ENCODE measurements around the gene VSTM4.

The VSTM4 gene

GRCh38 chr10:49050906-49051305 lies 64.4 kb downstream of the VSTM4 start:
- in situ Hi-C loops (cut with MboI; ENCODE audit: low sequenced_read_pairs): no loop called here

GRCh38 chr10:49050366-49050765 lies 65.0 kb downstream of the VSTM4 start:
- in situ Hi-C loops (cut with MboI; ENCODE audit: low sequenced_read_pairs): no loop called here

DNA sequence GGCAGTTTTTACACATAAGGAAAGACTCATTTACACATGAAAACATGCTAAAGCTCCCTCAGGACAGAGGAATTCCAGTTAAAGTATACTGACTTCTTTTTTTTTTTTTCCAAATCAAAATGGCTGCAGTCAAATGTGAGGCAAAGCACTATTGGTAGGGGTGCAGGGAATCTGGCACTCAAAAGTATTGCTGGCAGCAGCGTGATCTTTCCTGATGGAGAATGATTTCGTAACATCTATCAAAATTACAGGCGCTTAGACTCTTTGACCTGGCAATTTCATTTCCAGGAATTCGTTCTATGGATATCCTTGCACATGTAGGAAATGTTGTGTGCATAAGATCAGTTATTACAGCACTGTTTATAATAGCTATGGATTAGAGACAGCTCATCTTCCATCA lies 65.7 kb downstream of the VSTM4 start:
- in situ Hi-C loops (cut with MboI; ENCODE audit: low sequenced_read_pairs): no loop called here

DNA sequence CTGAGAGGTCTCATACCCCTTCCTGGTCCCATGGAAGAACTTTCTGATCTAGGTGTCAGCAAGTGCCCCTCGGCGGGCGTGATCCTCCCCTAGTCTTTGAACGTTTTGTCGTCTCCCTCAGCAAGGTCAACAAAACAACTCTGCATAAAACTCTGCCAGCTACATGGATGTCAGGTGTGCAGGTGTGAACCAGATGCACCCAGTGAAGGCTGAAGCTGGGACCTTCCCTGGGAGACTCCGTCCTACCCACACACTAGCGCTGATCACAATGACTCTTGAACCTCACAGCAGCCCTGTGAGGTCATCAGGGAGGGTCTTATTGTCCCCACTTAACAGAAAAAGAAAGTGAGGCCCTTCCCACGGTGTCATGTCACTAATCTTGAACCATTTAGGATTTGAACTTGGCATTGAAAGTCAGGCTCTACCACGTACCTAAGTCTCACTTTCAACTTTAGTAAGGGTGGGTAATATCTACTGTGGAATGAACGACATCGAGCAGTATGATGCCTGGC lies 68.1 kb downstream of the VSTM4 start:
- in situ Hi-C loops (cut with MboI; ENCODE audit: low sequenced_read_pairs): no loop called here

- in situ Hi-C loops (cut with MboI; ENCODE audit: low sequenced_read_pairs): no loop called here
Observed at GRCh38 chr10:49044293-49045193, 70.8 kb downstream of the VSTM4 start.

DNA sequence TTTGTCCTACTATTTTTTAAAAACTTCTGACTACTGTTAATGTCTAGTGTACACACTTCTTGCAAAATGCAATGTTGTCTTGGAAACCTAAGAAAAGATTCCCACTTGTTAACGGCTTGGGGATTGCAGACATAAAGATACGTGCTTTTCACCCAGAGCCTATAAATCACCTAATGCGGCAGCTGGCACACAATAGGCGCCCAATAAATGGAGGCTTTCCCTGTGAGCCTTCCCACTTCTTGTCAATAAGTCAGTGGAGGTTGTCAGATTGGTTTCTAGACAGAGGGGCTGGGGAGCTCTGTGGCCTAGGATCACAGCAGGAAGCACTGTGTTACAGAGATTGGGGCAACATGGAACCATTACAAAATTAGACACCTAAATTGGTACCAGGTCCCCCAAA lies 74.7 kb downstream of the VSTM4 start:
- in situ Hi-C loops (cut with MboI; ENCODE audit: low sequenced_read_pairs): no loop called here

DNA sequence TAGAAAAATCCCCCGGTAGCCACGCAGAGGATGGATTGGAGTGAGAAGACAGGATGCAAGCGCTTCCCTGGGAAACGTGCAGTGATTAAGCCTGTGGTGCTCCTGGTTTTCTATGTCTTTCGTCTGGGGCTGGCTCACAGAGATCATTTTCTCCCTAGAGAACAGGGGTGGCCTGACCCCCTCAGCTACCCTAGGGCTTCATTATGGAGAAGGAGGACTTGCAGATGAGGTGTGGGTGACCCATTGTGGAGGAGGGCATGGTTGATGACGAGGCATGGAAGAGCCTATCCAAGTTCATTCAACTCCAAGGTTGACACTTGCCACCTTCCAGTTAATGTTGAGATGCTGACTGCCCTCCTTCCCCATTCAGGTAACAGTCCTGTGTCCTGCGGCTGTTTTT lies 75.9 kb downstream of the VSTM4 start:
- in situ Hi-C loops (cut with MboI; ENCODE audit: low sequenced_read_pairs): no loop called here

DNA sequence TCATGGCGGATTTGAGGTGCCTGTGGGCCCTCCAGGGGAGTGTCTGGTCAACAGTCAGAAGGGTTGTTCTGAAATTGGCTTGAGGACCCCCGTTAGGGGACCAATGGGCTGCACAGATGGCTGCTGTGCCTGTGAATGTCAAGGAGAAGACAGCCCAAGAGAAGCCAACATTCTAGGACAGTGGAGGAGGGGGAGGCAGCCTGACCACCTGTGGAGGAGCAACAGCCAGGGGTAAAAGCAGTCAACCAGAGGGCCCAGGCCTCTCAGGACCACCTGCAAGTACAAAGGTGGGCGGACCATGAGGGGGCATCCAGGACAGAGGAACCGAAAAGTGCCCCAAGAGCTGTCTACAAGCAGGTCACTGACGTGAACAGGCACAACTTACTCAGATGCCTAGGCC lies 76.6 kb downstream of the VSTM4 start:
- in situ Hi-C loops (cut with MboI; ENCODE audit: low sequenced_read_pairs): no loop called here

GRCh38 chr10:49037187-49037586 lies 78.1 kb downstream of the VSTM4 start:
- in situ Hi-C loops (cut with MboI; ENCODE audit: low sequenced_read_pairs): no loop called here

DNA sequence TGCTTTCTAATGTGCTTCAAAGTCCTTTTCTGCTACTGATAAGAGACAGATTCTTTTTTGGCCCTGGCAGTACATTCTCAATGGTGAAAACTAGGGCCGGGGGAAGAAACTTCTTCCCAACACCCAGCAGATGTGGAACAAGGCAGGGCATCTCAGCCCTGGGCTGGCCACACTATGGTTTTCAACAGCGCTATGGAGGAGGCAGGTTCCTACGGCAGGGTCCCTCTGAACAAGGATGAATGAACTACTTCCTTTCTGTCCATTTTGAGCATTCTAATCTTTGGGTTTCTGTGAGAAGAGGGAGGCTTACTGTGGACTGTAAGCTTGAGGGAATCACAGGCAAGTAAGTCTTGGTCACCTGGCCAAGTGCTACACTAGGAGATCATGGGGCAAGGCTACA lies 78.7 kb downstream of the VSTM4 start:
- in situ Hi-C loops (cut with MboI; ENCODE audit: low sequenced_read_pairs): no loop called here

- in situ Hi-C loops (cut with MboI; ENCODE audit: low sequenced_read_pairs): no loop called here
Observed at GRCh38 chr10:49035920-49036319, 79.4 kb downstream of the VSTM4 start.

- in situ Hi-C loops (cut with MboI; ENCODE audit: low sequenced_read_pairs): no loop called here
Observed at GRCh38 chr10:49034925-49035324, 80.4 kb downstream of the VSTM4 start.

- in situ Hi-C loops (cut with MboI; ENCODE audit: low sequenced_read_pairs): no loop called here
Observed at GRCh38 chr10:49033939-49034338, 81.4 kb downstream of the VSTM4 start.

DNA sequence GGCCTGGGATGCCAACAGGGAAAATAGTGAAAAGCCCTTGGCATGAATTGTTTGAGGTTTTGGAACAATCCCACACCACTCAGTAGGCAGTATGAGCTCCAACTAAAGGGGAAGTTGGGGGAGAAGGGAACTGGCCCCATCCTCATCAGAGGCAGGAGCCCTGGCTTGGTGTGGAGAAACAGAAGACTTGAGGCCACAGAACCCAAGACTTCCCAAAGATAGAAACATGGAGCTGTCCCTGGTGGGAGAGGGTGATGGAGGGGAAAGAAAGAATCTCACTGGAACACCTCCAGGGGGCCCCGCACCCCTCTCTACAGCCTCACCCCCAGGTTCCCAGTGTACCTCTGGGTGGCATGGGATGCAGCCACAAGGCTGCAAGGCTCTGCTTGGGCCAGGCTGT lies 85.7 kb downstream of the VSTM4 start:
- in situ Hi-C loops (cut with MboI; ENCODE audit: low sequenced_read_pairs): no loop called here

GRCh38 chr10:49028639-49029038 lies 86.7 kb downstream of the VSTM4 start:
- in situ Hi-C loops (cut with MboI; ENCODE audit: low sequenced_read_pairs): no loop called here

GRCh38 chr10:49025347-49025983 lies 89.9 kb downstream of the VSTM4 start:
- in situ Hi-C loops (cut with MboI; ENCODE audit: low sequenced_read_pairs): no loop called here

GRCh38 chr10:49024484-49024883 lies 90.8 kb downstream of the VSTM4 start:
- in situ Hi-C loops (cut with MboI; ENCODE audit: low sequenced_read_pairs): no loop called here

- in situ Hi-C loops (cut with MboI; ENCODE audit: low sequenced_read_pairs): no loop called here
Observed at GRCh38 chr10:49023752-49024151, 91.6 kb downstream of the VSTM4 start.

GRCh38 chr10:49023071-49023470 lies 92.3 kb downstream of the VSTM4 start:
- in situ Hi-C loops (cut with MboI; ENCODE audit: low sequenced_read_pairs): no loop called here

DNA sequence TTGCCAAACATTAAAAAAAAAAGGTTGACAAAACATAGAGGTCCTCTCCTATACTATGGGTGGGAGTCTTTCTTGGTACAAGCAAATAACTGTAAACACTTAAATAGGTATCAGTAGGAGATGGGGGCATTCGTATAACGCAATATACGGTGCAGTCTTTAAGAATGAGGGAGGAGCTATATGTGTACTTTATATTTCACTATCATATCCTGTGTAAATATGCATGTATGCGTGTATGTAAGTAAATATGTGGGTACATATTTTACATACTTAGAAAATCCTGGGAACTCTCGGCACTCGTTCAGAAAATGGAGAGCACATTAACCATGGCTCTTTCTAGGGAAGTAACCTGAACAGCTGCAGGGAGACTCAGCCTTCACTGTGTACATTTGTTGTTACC lies 93.6 kb downstream of the VSTM4 start:
- in situ Hi-C loops (cut with MboI; ENCODE audit: low sequenced_read_pairs): no loop called here

DNA sequence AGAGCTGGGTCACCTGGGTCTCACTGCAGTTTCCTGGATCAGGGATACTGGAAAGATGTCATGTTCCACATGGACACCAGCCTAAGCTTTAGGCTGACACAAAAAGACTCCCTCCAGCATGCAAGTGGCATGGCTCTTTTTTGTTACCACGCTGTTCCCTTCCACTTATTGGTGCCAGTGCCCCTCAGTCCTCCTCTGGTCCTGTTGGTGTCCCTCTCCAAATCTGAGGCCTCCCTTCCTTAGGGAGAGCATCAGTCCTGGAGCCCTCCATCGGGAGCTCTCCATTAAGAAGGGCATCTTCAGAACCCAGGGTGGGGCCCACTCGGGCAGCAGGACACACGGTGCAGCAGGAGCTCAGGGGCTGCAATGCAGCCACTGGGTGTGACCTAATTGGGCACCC lies 99.6 kb downstream of the VSTM4 start:
- in situ Hi-C loops (cut with MboI; ENCODE audit: low sequenced_read_pairs): no loop called here

DNA sequence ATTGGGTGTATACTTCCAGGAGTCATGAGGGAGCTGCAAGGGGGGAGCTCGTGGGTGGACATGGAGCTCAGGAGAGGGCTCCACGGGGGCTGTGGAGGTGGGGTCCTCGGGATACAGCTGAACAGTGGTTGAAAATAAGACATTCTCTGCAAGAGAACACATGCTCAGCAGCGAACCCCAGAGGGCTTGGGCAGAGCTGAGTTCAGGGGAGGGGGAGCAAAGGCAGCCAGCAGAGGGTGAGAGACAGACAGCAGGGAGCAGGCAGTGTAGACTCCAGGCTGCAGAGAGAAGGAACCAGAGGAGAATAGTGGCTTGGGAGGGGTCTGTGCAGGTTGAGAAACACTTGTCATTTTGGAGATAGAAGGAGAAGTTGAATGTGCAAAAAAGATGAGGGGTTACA lies 102.7 kb downstream of the VSTM4 start:
- in situ Hi-C loops (cut with MboI; ENCODE audit: low sequenced_read_pairs): no loop called here
